Activated naive CD8-positive, alpha-beta T cell treated with anti-CD3 and anti-CD28 coated beads, Interleukin-2, amount 50 U/mL, for 24 hours (primary cell): ENCODE results near the gene PDE4B.
"Not testable (repeated sequence)": the region's sequence is repeated elsewhere in the genome, so short reads cannot be mapped to it uniquely, and the experiment has no call there.

Experiments used
- ATAC-seq: fragments of 150-1000 bp; cut with Tn5 transposase; one replicate; pipeline ENCODE4 v1.10.0; 2021
- DNase-seq: peaks from one replicate; pipeline ENCODE4 v3.0.0; 2021
- H3K27ac Mint-ChIP-seq: one replicate; pipeline ENCODE4 v1.8.0; 2021; ENCODE audit warnings: mild to moderate bottlenecking, mixed read lengths
- H3K27me3 Mint-ChIP-seq: one replicate; pipeline ENCODE4 v1.8.0; 2021; ENCODE audit warnings: mixed read lengths
- H3K36me3 Mint-ChIP-seq: one replicate; pipeline ENCODE4 v1.8.0; 2021; ENCODE audit warnings: low read depth, mixed read lengths
- H3K4me1 Mint-ChIP-seq: one replicate; pipeline ENCODE4 v1.8.0; 2021; ENCODE audit warnings: mixed read lengths
- H3K4me3 Mint-ChIP-seq: one replicate; pipeline ENCODE4 v1.8.0; 2021; ENCODE audit warnings: mild to moderate bottlenecking, moderate library complexity, mixed read lengths
- H3K9me3 Mint-ChIP-seq: one replicate; pipeline ENCODE4 v1.8.0; 2021; ENCODE audit warnings: mixed read lengths

The PDE4B gene

GRCh38 chr1:66302184-66302742 is 509.6 kb downstream of the PDE4B start:
- Mint-ChIP-seq H3K27me3 (no peaks in the 10 kb centered on the region), H3K4me3 (no peak overlapping the region), H3K4me1 (peaks cover 41% of the 10 kb centered on the region), H3K27ac (no peak overlapping the region), H3K36me3 (no peaks in the 10 kb centered on the region), H3K9me3 (no peaks in the 10 kb centered on the region)
- DNase-seq (no peak), ATAC-seq (no peak)

- Mint-ChIP-seq H3K36me3 (no peaks in the 10 kb centered on the region), H3K27me3 (no peaks in the 10 kb centered on the region), H3K9me3 (no peaks in the 10 kb centered on the region), H3K4me3 (no peak overlapping the region), H3K4me1 (peaks cover 41% of the 10 kb centered on the region), H3K27ac (no peak overlapping the region)
- DNase-seq (no peak), ATAC-seq (peak; percentile 41)
Measured at GRCh38 chr1:66302815-66303214, 510.1 kb downstream of the PDE4B start.

GRCh38 chr1:66303646-66304045 is 511.0 kb downstream of the PDE4B start:
- Mint-ChIP-seq H3K9me3 (no peaks in the 10 kb centered on the region), H3K27me3 (no peaks in the 10 kb centered on the region), H3K36me3 (no peaks in the 10 kb centered on the region), H3K4me1 (peaks cover 34% of the 10 kb centered on the region), H3K4me3 (no peak overlapping the region), H3K27ac (no peak overlapping the region)
- DNase-seq: no peak
- no peak for ATAC-seq

GRCh38 chr1:66304128-66304527 is 511.4 kb downstream of the PDE4B start:
- DNase-seq (no peak), ATAC-seq (no peak)
- Mint-ChIP-seq H3K4me1 (peaks cover 34% of the 10 kb centered on the region), H3K9me3 (no peaks in the 10 kb centered on the region), H3K4me3 (no peak overlapping the region), H3K27me3 (no peaks in the 10 kb centered on the region), H3K27ac (no peak overlapping the region), H3K36me3 (no peaks in the 10 kb centered on the region)

- Mint-ChIP-seq H3K9me3 (no peaks in the 10 kb centered on the region), H3K4me3 (no peak overlapping the region), H3K36me3 (no peaks in the 10 kb centered on the region), H3K27me3 (no peaks in the 10 kb centered on the region), H3K27ac (no peak overlapping the region), H3K4me1 (peaks cover 25% of the 10 kb centered on the region)
- ATAC-seq: no peak
- no peak for DNase-seq
Measured at GRCh38 chr1:66305927-66306326, 513.2 kb downstream of the PDE4B start.

GRCh38 chr1:66309006-66309741 is 516.5 kb downstream of the PDE4B start:
- Mint-ChIP-seq H3K4me3 (no peak overlapping the region), H3K4me1 (no peaks in the 10 kb centered on the region), H3K9me3 (no peaks in the 10 kb centered on the region), H3K36me3 (no peaks in the 10 kb centered on the region), H3K27ac (no peak overlapping the region), H3K27me3 (no peaks in the 10 kb centered on the region)
- DNase-seq: no peak
- ATAC-seq: no peak

GRCh38 chr1:66311092-66311491 is 518.4 kb downstream of the PDE4B start:
- H3K4me3 Mint-ChIP-seq: no peak overlapping the region
- DNase-seq (no peak), ATAC-seq (no peak)
- peaks cover 4% of the 10 kb centered on the region for H3K9me3 Mint-ChIP-seq
- H3K36me3 Mint-ChIP-seq: no peaks in the 10 kb centered on the region
- H3K4me1 Mint-ChIP-seq: no peaks in the 10 kb centered on the region
- H3K27me3 Mint-ChIP-seq: no peaks in the 10 kb centered on the region
- H3K27ac Mint-ChIP-seq: no peak overlapping the region

DNA sequence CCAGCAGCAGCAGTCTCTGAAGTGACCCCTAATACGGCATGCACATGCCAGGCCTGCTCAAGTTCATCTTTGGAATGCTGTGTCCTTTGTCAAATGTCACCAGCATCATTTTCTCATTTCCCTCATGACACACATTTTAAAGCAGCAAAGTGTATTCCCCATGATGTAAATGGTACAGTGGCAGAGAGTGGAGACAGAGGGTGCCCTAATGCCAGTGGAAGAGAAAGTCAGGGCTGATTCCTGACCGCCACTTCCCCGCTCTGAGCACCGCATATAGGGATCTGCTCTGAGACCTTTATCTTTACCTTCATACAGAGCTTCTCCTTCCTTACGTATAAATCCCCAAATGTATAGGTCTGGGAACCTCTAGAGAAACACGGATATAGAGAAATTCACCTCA is 518.9 kb downstream of the PDE4B start:
- peaks cover 4% of the 10 kb centered on the region for H3K9me3 Mint-ChIP-seq
- no peak for DNase-seq
- no peak overlapping the region for H3K4me3 Mint-ChIP-seq
- no peak for ATAC-seq
- no peak overlapping the region for H3K27ac Mint-ChIP-seq
- no peaks in the 10 kb centered on the region for H3K27me3 Mint-ChIP-seq
- H3K36me3 Mint-ChIP-seq: no peaks in the 10 kb centered on the region
- peaks cover 4% of the 10 kb centered on the region for H3K4me1 Mint-ChIP-seq

DNA sequence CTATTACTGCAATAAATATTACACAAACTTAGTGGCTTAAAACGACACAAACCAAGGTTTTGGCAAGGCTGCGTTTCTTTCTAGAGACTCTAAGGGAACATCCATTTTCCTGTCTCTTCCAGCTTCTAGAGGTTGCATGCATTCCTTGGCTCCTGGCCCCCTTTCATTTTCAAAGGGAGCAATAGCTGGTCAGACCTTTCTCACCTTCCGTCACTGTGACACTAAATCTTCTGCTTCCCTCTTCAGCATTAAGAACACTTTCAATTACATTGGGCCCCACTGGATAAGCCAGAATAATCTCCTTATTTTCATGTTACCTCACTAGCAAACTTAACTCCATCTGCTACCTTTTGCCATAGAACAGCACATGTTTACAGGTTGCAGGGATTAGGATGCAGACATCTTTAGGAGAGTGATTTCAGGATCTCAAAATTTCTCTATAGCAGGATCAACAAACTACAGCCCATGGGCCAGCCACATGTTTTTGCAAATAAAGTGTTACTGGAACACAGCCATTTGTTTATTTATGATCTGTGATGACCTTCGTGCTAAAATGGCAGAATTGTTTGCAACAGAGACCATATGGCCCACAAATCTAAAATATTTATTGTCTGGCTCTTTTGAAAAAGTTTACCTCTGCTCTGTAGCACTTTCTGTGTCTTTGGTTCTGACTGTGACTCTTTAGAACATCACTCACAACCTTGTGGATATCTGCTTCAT is 519.7 kb downstream of the PDE4B start:
- no peak overlapping the region for H3K4me3 Mint-ChIP-seq
- no peaks in the 10 kb centered on the region for H3K27me3 Mint-ChIP-seq
- H3K36me3 Mint-ChIP-seq: no peaks in the 10 kb centered on the region
- no peak overlapping the region for H3K27ac Mint-ChIP-seq
- peaks cover 8% of the 10 kb centered on the region for H3K4me1 Mint-ChIP-seq
- no peak for ATAC-seq
- DNase-seq: no peak
- H3K9me3 Mint-ChIP-seq: peaks cover 4% of the 10 kb centered on the region

GRCh38 chr1:66313429-66313828 is 520.7 kb downstream of the PDE4B start:
- H3K4me3 Mint-ChIP-seq: no peak overlapping the region
- no peaks in the 10 kb centered on the region for H3K27me3 Mint-ChIP-seq
- ATAC-seq (no peak), DNase-seq (no peak)
- peaks cover 4% of the 10 kb centered on the region for H3K9me3 Mint-ChIP-seq
- no peak overlapping the region for H3K27ac Mint-ChIP-seq
- H3K4me1 Mint-ChIP-seq: peaks cover 8% of the 10 kb centered on the region
- H3K36me3 Mint-ChIP-seq: no peaks in the 10 kb centered on the region

- Mint-ChIP-seq H3K9me3 (peaks cover 4% of the 10 kb centered on the region), H3K4me1 (peaks cover 8% of the 10 kb centered on the region), H3K27me3 (no peaks in the 10 kb centered on the region), H3K36me3 (no peaks in the 10 kb centered on the region), H3K4me3 (no peak overlapping the region), H3K27ac (no peak overlapping the region)
- DNase-seq: no peak
- ATAC-seq: no peak
Measured at GRCh38 chr1:66315671-66316070, 523.0 kb downstream of the PDE4B start.

DNA sequence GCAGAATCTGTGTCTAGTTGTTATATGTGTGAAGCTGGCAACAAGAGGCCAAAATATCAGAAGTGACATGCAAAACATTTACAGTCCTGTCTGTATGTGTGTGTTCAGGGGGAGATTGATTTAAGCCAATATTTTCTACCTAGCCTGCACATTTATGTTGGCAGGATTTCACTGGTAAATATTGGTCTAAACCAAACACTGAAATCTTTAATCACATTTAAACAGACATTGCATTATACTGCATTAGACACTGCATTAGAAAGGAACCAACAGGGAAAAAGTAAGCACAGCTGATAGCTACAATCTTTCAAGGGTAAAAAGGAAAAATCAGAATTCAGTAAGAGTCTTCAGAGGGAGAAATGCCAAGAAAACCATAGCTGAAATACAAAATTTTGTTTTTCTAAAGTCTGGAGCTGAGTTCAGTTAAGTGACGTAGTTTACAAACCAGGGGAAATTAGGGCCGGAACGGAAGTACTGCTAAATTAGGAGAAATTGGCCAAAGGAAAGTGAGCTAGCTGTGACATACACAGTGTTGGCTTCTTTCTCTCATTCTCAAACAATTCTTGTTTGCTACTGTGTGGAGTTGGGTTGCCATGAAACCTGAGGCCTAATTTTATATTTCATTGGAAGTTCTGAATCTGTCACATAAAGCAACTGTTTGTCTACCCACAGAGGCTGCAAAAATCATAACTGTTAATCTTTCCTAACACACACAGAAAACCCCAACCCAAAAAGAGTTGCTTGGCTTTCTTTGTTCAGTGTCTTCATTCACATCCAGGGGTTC is 524.0 kb downstream of the PDE4B start:
- Mint-ChIP-seq H3K4me3 (peak overlapping the region; percentile 16), H3K27ac (peak overlapping the region; percentile 3), H3K27me3 (no peaks in the 10 kb centered on the region), H3K36me3 (no peaks in the 10 kb centered on the region), H3K4me1 (peaks cover 8% of the 10 kb centered on the region), H3K9me3 (peaks cover 4% of the 10 kb centered on the region)
- DNase-seq: no peak
- peak; percentile 20 for ATAC-seq

GRCh38 chr1:66317248-66317515 is 524.5 kb downstream of the PDE4B start:
- Mint-ChIP-seq H3K27me3 (no peaks in the 10 kb centered on the region), H3K4me3 (no peak overlapping the region), H3K36me3 (no peaks in the 10 kb centered on the region), H3K27ac (peak overlapping the region; percentile 3), H3K4me1 (peaks cover 8% of the 10 kb centered on the region), H3K9me3 (peaks cover 4% of the 10 kb centered on the region)
- ATAC-seq (no peak), DNase-seq (no peak)

DNA sequence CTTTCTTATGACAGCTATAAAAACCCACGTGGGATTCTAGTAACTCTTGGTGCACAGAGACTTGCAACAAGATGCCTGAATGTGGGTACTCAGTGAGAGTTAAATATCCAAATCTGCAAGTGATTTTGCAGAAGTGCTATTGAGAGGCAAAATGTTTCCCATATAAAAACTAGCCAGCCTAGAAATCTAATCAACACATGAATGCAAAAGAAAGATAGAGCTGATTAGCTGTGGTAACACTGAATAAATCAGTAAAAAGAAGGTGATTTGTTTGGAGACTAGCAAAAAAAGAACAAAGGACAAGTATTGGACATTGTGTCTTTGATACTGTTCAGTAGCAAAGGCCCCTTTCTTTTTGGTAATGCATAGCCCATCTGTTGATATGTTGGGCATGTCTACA is 527.5 kb downstream of the PDE4B start:
- DNase-seq (no peak), ATAC-seq (no peak)
- Mint-ChIP-seq H3K4me1 (peaks cover 22% of the 10 kb centered on the region), H3K36me3 (no peaks in the 10 kb centered on the region), H3K9me3 (peaks cover 4% of the 10 kb centered on the region), H3K27me3 (no peaks in the 10 kb centered on the region), H3K27ac (no peak overlapping the region), H3K4me3 (no peak overlapping the region)

DNA sequence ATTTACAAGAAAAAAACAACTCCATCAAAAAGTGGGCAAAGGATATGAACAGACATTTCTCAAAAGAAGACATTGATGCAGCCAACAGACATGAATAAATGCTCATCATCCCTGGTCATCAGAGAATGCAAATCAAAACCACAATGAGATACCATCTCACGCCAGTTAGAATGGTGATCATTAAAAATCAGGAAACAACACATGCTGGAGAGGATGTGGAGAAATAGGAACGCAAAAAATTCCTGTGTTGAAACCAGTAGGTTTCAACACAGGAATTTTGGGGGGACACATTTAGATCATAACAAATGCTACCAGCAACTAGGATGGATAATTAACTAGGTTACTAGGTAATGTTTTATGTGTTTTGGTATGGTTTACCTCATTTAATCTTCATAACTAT is 529.8 kb downstream of the PDE4B start:
- peaks cover 26% of the 10 kb centered on the region for H3K4me1 Mint-ChIP-seq

More for the DNA sequence above, 529.8 kb downstream of the PDE4B start:
- H3K36me3 Mint-ChIP-seq, H3K9me3 Mint-ChIP-seq, ATAC-seq, H3K4me3 Mint-ChIP-seq, H3K27ac Mint-ChIP-seq, DNase-seq, H3K27me3 Mint-ChIP-seq: not testable (repeated sequence)
